ENCODE results near the gene FAAP20. TPM values are rescaled to one million over a fixed set of nuclear protein-coding genes. Genes with fewer than 3 reads are reported as not detected.
A peak's percentile ranks its signal among the peaks of the same experiment; 100 is the strongest.

FAAP20 gene
- total and polyA plus RNA-seq, 9 of the 15 experiments (the other 6 are each of a cell fraction or from before 2014, with no cell fraction given) = 0.58 to 143 (median 9.9) TPM

DNA sequence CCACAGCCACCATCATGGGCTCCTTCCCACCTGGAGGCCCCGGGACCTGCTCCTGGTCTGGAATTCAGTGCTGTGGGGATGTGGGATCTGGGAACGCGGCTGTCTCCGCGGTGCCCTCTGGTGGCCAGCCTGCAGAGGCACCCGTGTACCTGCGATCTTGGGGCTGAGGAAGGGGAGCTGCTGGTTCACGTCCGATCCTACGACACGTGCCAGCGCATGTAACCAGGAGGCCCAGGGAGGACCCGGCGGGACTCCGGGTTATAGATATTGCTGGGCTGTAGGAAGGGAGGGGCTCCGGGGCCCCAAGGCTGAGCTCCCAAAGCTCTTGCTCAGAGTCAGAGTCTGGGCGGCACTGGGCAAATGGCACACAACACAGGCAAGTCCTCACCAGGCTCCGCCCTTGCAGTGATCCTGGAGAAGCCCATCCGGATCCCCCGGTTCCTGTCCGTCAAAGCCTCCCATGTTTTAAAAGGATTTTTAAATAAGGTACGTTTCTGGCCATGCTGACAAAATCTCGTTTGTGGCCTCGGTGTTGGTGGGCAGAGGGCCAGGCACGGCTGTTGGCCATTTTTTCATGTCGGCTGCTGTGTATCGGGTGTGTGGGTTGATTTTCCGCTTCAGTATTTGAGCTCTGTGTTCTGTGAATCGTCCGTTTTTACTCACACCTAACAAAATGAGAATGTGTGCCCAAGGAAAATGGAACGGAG lies 20.1 kb downstream of the FAAP20 start (continued):
- no peak for TF ChIP-seq ZNF408 (CRISPR knock-in tag; IDR thresholded peaks at IDR 0.05; ENCODE audit: low read depth)
- TF ChIP-seq, protein P1, sequence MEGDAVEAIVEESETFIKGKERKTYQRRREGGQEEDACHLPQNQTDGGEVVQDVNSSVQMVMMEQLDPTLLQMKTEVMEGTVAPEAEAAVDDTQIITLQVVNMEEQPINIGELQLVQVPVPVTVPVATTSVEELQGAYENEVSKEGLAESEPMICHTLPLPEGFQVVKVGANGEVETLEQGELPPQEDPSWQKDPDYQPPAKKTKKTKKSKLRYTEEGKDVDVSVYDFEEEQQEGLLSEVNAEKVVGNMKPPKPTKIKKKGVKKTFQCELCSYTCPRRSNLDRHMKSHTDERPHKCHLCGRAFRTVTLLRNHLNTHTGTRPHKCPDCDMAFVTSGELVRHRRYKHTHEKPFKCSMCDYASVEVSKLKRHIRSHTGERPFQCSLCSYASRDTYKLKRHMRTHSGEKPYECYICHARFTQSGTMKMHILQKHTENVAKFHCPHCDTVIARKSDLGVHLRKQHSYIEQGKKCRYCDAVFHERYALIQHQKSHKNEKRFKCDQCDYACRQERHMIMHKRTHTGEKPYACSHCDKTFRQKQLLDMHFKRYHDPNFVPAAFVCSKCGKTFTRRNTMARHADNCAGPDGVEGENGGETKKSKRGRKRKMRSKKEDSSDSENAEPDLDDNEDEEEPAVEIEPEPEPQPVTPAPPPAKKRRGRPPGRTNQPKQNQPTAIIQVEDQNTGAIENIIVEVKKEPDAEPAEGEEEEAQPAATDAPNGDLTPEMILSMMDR (IDR thresholded peaks at IDR 0.05 in 2 of 3, conservative IDR thresholded peaks at IDR 0.05 in 1 of 3; ENCODE audit: insufficient read depth in 2 of 3, low read depth in 1 of 3, low read length in 3 of 3) = peak; percentile 89 to 98 (median 90)
- TF ChIP-seq, protein P2, sequence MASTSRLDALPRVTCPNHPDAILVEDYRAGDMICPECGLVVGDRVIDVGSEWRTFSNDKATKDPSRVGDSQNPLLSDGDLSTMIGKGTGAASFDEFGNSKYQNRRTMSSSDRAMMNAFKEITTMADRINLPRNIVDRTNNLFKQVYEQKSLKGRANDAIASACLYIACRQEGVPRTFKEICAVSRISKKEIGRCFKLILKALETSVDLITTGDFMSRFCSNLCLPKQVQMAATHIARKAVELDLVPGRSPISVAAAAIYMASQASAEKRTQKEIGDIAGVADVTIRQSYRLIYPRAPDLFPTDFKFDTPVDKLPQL (IDR thresholded peaks at IDR 0.05; ENCODE audit: extremely low read depth, insufficient read length) = no peak
- no peak for TF ChIP-seq HMBOX1 (IDR thresholded peaks at IDR 0.05)
- no peak for TF ChIP-seq ZFP36 (IDR thresholded peaks at IDR 0.05; ENCODE audit: low read depth, low read length, partially characterized antibody)
- TF ChIP-seq, protein P3, sequence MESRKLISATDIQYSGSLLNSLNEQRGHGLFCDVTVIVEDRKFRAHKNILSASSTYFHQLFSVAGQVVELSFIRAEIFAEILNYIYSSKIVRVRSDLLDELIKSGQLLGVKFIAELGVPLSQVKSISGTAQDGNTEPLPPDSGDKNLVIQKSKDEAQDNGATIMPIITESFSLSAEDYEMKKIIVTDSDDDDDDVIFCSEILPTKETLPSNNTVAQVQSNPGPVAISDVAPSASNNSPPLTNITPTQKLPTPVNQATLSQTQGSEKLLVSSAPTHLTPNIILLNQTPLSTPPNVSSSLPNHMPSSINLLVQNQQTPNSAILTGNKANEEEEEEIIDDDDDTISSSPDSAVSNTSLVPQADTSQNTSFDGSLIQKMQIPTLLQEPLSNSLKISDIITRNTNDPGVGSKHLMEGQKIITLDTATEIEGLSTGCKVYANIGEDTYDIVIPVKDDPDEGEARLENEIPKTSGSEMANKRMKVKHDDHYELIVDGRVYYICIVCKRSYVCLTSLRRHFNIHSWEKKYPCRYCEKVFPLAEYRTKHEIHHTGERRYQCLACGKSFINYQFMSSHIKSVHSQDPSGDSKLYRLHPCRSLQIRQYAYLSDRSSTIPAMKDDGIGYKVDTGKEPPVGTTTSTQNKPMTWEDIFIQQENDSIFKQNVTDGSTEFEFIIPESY (CRISPR knock-in tag; IDR thresholded peaks at IDR 0.05) = no peak
- no peak for TF ChIP-seq THAP12 (CRISPR knock-in tag; IDR thresholded peaks at IDR 0.05)
- no peak for TF ChIP-seq ELF2 (CRISPR knock-in tag; IDR thresholded peaks at IDR 0.05)
- no peak for TF ChIP-seq POLR2H (tag; IDR thresholded peaks at IDR 0.05; ENCODE audit: low read depth)
- no peak for TF ChIP-seq DMBX1 (CRISPR knock-in tag; IDR thresholded peaks at IDR 0.05; ENCODE audit: borderline replicate concordance)
- no peak for TF ChIP-seq BMI1 (IDR thresholded peaks at IDR 0.05; ENCODE audit: low read length)
- TF ChIP-seq, protein P4, sequence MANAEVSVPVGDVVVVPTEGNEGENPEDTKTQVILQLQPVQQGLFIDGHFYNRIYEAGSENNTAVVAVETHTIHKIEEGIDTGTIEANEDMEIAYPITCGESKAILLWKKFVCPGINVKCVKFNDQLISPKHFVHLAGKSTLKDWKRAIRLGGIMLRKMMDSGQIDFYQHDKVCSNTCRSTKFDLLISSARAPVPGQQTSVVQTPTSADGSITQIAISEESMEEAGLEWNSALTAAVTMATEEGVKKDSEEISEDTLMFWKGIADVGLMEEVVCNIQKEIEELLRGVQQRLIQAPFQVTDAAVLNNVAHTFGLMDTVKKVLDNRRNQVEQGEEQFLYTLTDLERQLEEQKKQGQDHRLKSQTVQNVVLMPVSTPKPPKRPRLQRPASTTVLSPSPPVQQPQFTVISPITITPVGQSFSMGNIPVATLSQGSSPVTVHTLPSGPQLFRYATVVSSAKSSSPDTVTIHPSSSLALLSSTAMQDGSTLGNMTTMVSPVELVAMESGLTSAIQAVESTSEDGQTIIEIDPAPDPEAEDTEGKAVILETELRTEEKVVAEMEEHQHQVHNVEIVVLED (CRISPR knock-in tag; IDR thresholded peaks at IDR 0.05) = no peak
- TF ChIP-seq TOE1 (IDR thresholded peaks at IDR 0.05; ENCODE audit: borderline replicate concordance) = no peak
- TF ChIP-seq TOE1 (CRISPR knock-in tag; IDR thresholded peaks at IDR 0.05; ENCODE audit: borderline replicate concordance, low read depth) = peak; percentile 40; the same call in 1 of the 2 replicates
- TF ChIP-seq RCOR1 (IDR thresholded peaks at IDR 0.05; ENCODE audit: borderline replicate concordance in 1 of 2, low read depth in 2 of 2, low read length in 2 of 2) = peak in 1 of 2 experiments; percentile 51; a peak in 1 of 4 replicates
- TF ChIP-seq PHF20 (IDR thresholded peaks at IDR 0.05; ENCODE audit: partially characterized antibody) = no peak
- no peak for TF ChIP-seq SRSF9 (IDR thresholded peaks at IDR 0.05; ENCODE audit: borderline replicate concordance, low read depth, low read length)
